Activated CD4-positive, alpha-beta T cell treated with anti-CD3 and anti-CD28 coated beads for 48 hours (primary cell): ENCODE data around the gene WWOX.

Source experiments
- DNase-seq: peaks from one replicate; pipeline ENCODE4 v3.0.0-alpha.2; 2020

WWOX gene

GRCh38 chr16:78150233-78150632 is 50.8 kb downstream of the WWOX start:
- no peak for DNase-seq

- DNase-seq: no peak
These were observed 55.4 kb downstream of the WWOX start for GRCh38 chr16:78154729-78155461.

- no peak for DNase-seq
These were observed 56.4 kb downstream of the WWOX start for GRCh38 chr16:78155791-78156345.

GRCh38 chr16:78161023-78161729 is 61.7 kb downstream of the WWOX start:
- DNase-seq: no peak

- DNase-seq: no peak
These were observed 64.6 kb downstream of the WWOX start for GRCh38 chr16:78163772-78164670.

- no peak for DNase-seq
These were observed 71.1 kb downstream of the WWOX start for GRCh38 chr16:78170494-78170933.

GRCh38 chr16:78175287-78175686 is 75.8 kb downstream of the WWOX start:
- no peak for DNase-seq

- no peak for DNase-seq
These were observed 77.0 kb downstream of the WWOX start for GRCh38 chr16:78176435-78176834.

GRCh38 chr16:78177218-78177617 is 77.8 kb downstream of the WWOX start:
- DNase-seq: no peak

GRCh38 chr16:78177987-78178386 is 78.5 kb downstream of the WWOX start:
- DNase-seq: no peak

- DNase-seq: no peak
These were observed 80.2 kb downstream of the WWOX start for GRCh38 chr16:78179666-78180065.

GRCh38 chr16:78180349-78180748 is 80.9 kb downstream of the WWOX start:
- DNase-seq: no peak

GRCh38 chr16:78183437-78184237 is 84.2 kb downstream of the WWOX start:
- DNase-seq: no peak

- DNase-seq: no peak
These were observed 85.1 kb downstream of the WWOX start for GRCh38 chr16:78184238-78185183.

GRCh38 chr16:78189121-78189520 is 89.7 kb downstream of the WWOX start:
- DNase-seq: no peak

GRCh38 chr16:78192734-78193488 is 93.5 kb downstream of the WWOX start:
- DNase-seq: no peak

GRCh38 chr16:78194948-78195347 is 95.5 kb downstream of the WWOX start:
- no peak for DNase-seq

- DNase-seq: no peak
These were observed 96.3 kb downstream of the WWOX start for GRCh38 chr16:78195797-78196196.

- DNase-seq: no peak
These were observed 97.0 kb downstream of the WWOX start for GRCh38 chr16:78196502-78196901.

- DNase-seq: no peak
These were observed 98.8 kb downstream of the WWOX start for GRCh38 chr16:78198288-78198687.
